ENCODE data around the gene ACTL8.
"Not testable (repeated sequence)": the region's sequence is repeated elsewhere in the genome, so short reads cannot be mapped to it uniquely, and the experiment has no call there.

ACTL8 gene

DNA sequence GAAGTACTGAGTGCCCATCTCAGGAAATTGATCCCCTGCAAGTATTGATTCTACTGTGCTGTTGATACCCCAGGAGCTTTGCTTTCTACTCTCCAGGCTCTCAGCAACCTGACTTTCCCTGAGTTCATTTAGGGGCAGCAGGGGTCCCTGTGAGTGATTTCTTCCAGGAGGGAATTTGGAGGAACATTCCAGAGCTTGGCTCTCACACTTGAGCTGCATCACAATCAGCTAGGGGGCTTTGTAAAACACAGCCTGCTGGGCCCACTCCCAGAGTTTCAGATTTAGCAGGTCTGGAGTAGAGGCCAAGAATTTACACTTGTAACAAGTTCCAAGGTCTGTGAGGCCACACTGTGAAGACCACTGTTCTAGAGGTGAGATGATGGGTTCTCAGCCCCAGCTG is 16.1 kb upstream of the ACTL8 start:
- FAIRE-seq (no peak), DNase-seq (ENCODE audit: insufficient read length) (no peak)
- TF ChIP-seq POLR2A (IDR thresholded peaks at IDR 0.05; ENCODE audit: low read depth, low read length), result no peak
- TF ChIP-seq POLR2AphosphoS5 (IDR thresholded peaks at IDR 0.05; ENCODE audit: low read depth, low read length), result no peak
- TF ChIP-seq TAF1 (IDR thresholded peaks at IDR 0.05; ENCODE audit: borderline replicate concordance, low read depth, low read length), result no peak

DNA sequence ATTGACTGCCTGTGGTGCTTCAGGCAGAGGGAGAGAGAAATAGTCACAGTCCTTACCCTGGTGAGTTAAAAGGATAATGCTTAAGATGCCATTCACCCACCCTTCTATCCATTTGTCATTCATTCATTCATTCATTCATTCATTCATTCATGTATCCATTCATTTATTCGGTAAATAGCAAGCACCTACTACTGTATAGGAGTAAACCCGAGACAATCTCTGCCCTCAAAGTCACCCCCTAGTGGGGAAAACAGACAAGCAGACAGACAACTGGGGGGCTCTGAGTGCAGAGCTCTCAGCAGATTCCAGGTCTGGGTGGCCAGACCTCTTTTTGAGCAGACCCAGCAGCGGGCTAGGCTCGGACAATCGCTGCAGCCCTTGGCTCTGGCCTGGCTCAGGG is 14.1 kb upstream of the ACTL8 start:
- FAIRE-seq (no peak), DNase-seq (ENCODE audit: insufficient read length) (no peak)
- TF ChIP-seq POLR2A (IDR thresholded peaks at IDR 0.05; ENCODE audit: low read depth, low read length), result no peak
- no peak for TF ChIP-seq TAF1 (IDR thresholded peaks at IDR 0.05; ENCODE audit: borderline replicate concordance, low read depth, low read length)
- no peak for TF ChIP-seq POLR2AphosphoS5 (IDR thresholded peaks at IDR 0.05; ENCODE audit: low read depth, low read length)

GRCh38 chr1:17742583-17742982 is 12.6 kb upstream of the ACTL8 start:
- TF ChIP-seq POLR2AphosphoS5 (IDR thresholded peaks at IDR 0.05; ENCODE audit: low read depth, low read length) (no peak), TAF1 (IDR thresholded peaks at IDR 0.05; ENCODE audit: borderline replicate concordance, low read depth, low read length) (no peak), POLR2A (IDR thresholded peaks at IDR 0.05; ENCODE audit: low read depth, low read length) (no peak)
- no peak for FAIRE-seq
- no peak for DNase-seq (ENCODE audit: insufficient read length)

- DNase-seq (ENCODE audit: insufficient read length), result no peak
- no peak for FAIRE-seq
- TF ChIP-seq POLR2A (IDR thresholded peaks at IDR 0.05; ENCODE audit: low read depth, low read length) (no peak), TAF1 (IDR thresholded peaks at IDR 0.05; ENCODE audit: borderline replicate concordance, low read depth, low read length) (no peak), POLR2AphosphoS5 (IDR thresholded peaks at IDR 0.05; ENCODE audit: low read depth, low read length) (no peak)
These were observed 12.0 kb upstream of the ACTL8 start for GRCh38 chr1:17743008-17743647.

GRCh38 chr1:17743925-17744324 is 11.2 kb upstream of the ACTL8 start:
- no peak for FAIRE-seq
- no peak for DNase-seq (ENCODE audit: insufficient read length)
- TF ChIP-seq TAF1 (IDR thresholded peaks at IDR 0.05; ENCODE audit: borderline replicate concordance, low read depth, low read length), result no peak
- no peak for TF ChIP-seq POLR2A (IDR thresholded peaks at IDR 0.05; ENCODE audit: low read depth, low read length)
- no peak for TF ChIP-seq POLR2AphosphoS5 (IDR thresholded peaks at IDR 0.05; ENCODE audit: low read depth, low read length)

DNA sequence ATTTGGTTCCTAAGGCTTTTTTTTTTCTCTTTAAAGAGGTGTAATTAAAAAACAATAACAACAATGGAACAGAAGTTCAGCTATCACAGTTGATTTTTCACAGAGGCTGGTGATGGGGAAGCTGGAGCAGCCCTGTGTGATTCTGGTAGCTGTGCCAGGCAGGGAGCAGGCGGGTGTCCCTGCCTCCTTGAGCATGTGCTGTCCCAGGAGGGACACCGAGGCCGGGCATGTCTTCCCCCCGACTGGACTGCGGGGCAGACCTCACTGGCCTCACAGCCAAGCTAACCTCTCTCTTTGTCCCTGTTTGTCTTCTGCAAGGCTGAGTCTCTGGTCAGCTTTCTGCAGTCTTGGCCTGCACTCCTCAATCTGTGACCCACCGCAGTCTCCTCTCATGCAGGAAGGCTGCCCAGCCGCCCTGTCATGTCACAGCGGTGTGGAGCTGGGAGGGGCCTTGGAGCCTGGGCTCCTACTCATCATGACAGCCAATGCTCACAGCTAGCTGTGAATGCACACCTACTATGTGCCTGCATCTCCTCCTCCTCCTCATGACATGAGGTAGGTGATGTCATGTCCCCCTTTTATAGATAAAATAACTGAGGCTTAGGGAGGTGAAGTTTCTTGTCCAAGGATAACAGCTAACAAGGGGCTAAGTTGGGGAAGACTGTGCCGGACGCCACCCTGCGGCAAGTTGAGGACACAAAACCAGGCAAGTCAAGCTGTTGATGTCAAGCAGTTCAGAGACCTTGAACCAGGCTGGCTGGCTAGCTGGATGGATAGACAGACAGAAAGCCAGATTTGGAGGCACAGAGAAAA is 10.3 kb upstream of the ACTL8 start:
- no peak for TF ChIP-seq POLR2AphosphoS5 (IDR thresholded peaks at IDR 0.05; ENCODE audit: low read depth, low read length)
- DNase-seq (ENCODE audit: insufficient read length), result no peak
- FAIRE-seq, result no peak

DNA sequence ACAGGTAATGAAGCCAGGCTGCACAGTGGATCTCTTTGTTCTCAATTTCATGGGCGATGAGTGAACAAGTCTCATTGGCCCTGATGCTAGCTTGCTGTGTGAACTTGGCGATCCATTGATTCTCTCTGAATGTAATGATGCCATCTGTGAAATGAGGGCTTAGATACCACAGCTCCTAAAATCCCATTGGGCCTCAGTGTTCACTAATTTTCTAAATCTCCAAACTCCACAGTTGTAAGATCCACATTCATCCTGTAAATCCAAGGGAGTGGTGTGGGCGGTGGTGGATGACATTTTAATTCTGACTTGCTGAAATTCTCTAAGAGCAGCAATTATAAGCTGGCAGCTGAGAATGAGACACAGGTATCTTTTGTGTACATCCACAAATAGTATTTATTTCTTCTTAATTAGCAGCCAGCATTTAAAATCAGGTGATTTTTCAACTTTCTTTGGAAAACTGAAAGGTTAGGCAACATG is 9.6 kb upstream of the ACTL8 start:
- no peak for TF ChIP-seq TAF1 (IDR thresholded peaks at IDR 0.05; ENCODE audit: borderline replicate concordance, low read depth, low read length)
- TF ChIP-seq POLR2AphosphoS5 (IDR thresholded peaks at IDR 0.05; ENCODE audit: low read depth, low read length), result no peak
- TF ChIP-seq POLR2A (IDR thresholded peaks at IDR 0.05; ENCODE audit: low read depth, low read length), result no peak
- no peak for DNase-seq (ENCODE audit: insufficient read length)
- FAIRE-seq, result no peak

GRCh38 chr1:17746281-17746680 is 8.9 kb upstream of the ACTL8 start:
- FAIRE-seq; DNase-seq (ENCODE audit: insufficient read length): not testable (repeated sequence)

DNA sequence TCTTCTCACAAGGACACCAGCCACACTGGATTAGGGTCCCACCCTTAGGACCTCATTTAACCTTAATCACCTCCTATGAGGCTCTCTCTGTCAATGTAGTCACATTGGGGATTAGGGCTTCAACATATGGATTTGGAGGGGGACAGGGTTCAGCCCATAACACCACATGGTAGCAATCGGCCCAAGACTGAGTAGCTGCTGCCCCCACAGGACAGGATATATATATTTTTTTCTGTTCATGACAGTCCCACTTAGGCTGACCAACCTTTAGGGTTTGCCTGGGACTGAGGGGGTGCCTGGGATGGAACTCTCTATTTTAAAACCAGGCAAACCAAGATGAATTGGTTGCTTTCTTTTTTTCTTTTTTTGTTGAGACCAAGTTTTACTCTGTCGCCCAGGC is 8.2 kb upstream of the ACTL8 start:
- no peak for FAIRE-seq
- DNase-seq (ENCODE audit: insufficient read length), result no peak
- TF ChIP-seq POLR2AphosphoS5 (IDR thresholded peaks at IDR 0.05; ENCODE audit: low read depth, low read length) (no peak), TAF1 (IDR thresholded peaks at IDR 0.05; ENCODE audit: borderline replicate concordance, low read depth, low read length) (no peak), POLR2A (IDR thresholded peaks at IDR 0.05; ENCODE audit: low read depth, low read length) (no peak)

- DNase-seq (ENCODE audit: insufficient read length) (no peak), FAIRE-seq (no peak)
- TF ChIP-seq TAF1 (IDR thresholded peaks at IDR 0.05; ENCODE audit: borderline replicate concordance, low read depth, low read length) (no peak), POLR2A (IDR thresholded peaks at IDR 0.05; ENCODE audit: low read depth, low read length) (no peak), POLR2AphosphoS5 (IDR thresholded peaks at IDR 0.05; ENCODE audit: low read depth, low read length) (no peak)
These were observed 4.8 kb upstream of the ACTL8 start for GRCh38 chr1:17750333-17750732.

DNA sequence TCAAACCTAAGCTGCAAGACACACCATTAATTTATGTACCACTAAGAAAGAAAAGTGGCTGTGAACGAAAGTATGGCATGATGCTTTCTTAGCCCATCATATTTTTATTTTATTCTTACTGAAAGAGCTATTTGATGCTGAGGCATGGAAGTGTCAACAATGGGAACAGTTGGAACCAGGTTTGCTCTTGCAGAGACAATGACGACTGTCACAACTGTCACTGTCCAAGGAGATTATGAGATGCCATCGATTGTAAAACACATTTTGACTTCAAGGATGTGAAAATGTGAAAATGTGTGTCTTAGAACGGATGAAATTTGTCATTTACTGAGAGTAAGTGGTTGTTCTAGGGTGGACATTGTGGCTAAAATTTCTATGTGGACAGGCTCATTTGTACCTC is 2.8 kb upstream of the ACTL8 start:
- DNase-seq (ENCODE audit: insufficient read length), result no peak
- FAIRE-seq, result no peak
- TF ChIP-seq POLR2A (IDR thresholded peaks at IDR 0.05; ENCODE audit: low read depth, low read length) (no peak), TAF1 (IDR thresholded peaks at IDR 0.05; ENCODE audit: borderline replicate concordance, low read depth, low read length) (no peak)

DNA sequence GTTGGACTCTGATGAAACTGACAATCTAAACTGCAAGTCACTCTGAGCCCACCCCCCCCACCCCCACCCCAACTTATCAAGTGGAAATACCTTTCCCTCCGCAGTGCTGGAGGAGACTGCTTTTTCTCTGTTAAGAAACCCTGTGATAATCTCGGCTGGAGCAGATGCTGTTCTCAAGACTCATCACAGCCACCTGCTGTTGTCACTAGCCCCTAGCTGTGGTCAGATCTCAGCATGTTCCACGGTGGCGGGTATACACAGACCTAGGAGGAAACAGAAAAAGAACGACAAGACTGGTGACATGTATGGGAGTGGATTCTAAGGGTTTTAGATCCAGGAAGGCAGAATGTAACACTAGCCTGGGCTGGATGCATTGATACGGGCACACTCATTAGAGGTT is 2.3 kb downstream of the ACTL8 start:
- FAIRE-seq, result no peak

More for the DNA sequence above, 2.3 kb downstream of the ACTL8 start:
- no peak for TF ChIP-seq POLR2AphosphoS5 (IDR thresholded peaks at IDR 0.05; ENCODE audit: low read depth, low read length)
- TF ChIP-seq POLR2A (IDR thresholded peaks at IDR 0.05; ENCODE audit: low read depth, low read length), result no peak
- DNase-seq (ENCODE audit: insufficient read length), result no peak
